ENCODE measurements around the gene SOS1.

SOS1 gene

DNA sequence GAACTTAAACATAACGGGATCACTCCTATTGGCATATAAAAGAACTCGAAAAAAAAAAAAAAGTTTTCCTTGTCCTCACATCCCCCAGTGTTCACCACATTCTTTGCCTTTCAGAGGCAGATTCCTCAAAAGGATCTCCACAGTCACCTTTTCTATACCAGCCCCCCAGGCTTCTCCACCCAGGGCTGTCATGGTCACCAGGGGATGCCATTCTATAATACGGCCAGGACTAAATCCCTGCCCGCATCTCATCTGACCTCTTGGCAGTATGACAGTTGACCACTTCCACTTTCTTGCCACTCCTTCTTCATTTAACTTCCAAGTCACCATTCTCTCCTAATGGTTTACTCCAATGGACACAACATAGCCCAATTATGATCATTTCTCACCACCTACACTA, 29.3 kb downstream of the SOS1 start:
- TF ChIP-seq POLR2AphosphoS5 (IDR thresholded peaks at IDR 0.05; ENCODE audit: low read depth, low read length) (no peak), POLR2A (IDR thresholded peaks at IDR 0.05; ENCODE audit: low read depth, low read length) (no peak), POU2F2 (IDR thresholded peaks at IDR 0.05; ENCODE audit: low read depth, low read length) (no peak), PAX5 (IDR thresholded peaks at IDR 0.05; ENCODE audit: insufficient read depth, low read length, severe bottlenecking) (no peak), TAF1 (IDR thresholded peaks at IDR 0.05; ENCODE audit: low read depth, low read length) (no peak), SPI1 (IDR thresholded peaks at IDR 0.05; ENCODE audit: low read depth, low read length) (no peak)
- no peak for FAIRE-seq
- DNase-seq (ENCODE audit: insufficient read length, low spot score) = no peak

GRCh38 chr2:39091063-39091462, 29.8 kb downstream of the SOS1 start:
- no peak for FAIRE-seq

GRCh38 chr2:39080152-39080551, 40.7 kb downstream of the SOS1 start:
- no peak for FAIRE-seq
- no peak for TF ChIP-seq SPI1 (IDR thresholded peaks at IDR 0.05; ENCODE audit: low read depth, low read length)
- no peak for TF ChIP-seq POU2F2 (IDR thresholded peaks at IDR 0.05; ENCODE audit: low read depth, low read length)
- TF ChIP-seq POLR2A (IDR thresholded peaks at IDR 0.05; ENCODE audit: low read depth, low read length) = no peak
- no peak for TF ChIP-seq POLR2AphosphoS5 (IDR thresholded peaks at IDR 0.05; ENCODE audit: low read depth, low read length)
- no peak for TF ChIP-seq TAF1 (IDR thresholded peaks at IDR 0.05; ENCODE audit: low read depth, low read length)
- no peak for TF ChIP-seq PAX5 (IDR thresholded peaks at IDR 0.05; ENCODE audit: insufficient read depth, low read length, severe bottlenecking)
- no peak for DNase-seq (ENCODE audit: insufficient read length, low spot score)

More at GRCh38 chr2:39091063-39091462, 29.8 kb downstream of the SOS1 start:
- no peak for DNase-seq (ENCODE audit: insufficient read length, low spot score)
- TF ChIP-seq POLR2A (IDR thresholded peaks at IDR 0.05; ENCODE audit: low read depth, low read length) (no peak), POLR2AphosphoS5 (IDR thresholded peaks at IDR 0.05; ENCODE audit: low read depth, low read length) (no peak), POU2F2 (IDR thresholded peaks at IDR 0.05; ENCODE audit: low read depth, low read length) (no peak), PAX5 (IDR thresholded peaks at IDR 0.05; ENCODE audit: insufficient read depth, low read length, severe bottlenecking) (no peak), SPI1 (IDR thresholded peaks at IDR 0.05; ENCODE audit: low read depth, low read length) (no peak), TAF1 (IDR thresholded peaks at IDR 0.05; ENCODE audit: low read depth, low read length) (no peak)

DNA sequence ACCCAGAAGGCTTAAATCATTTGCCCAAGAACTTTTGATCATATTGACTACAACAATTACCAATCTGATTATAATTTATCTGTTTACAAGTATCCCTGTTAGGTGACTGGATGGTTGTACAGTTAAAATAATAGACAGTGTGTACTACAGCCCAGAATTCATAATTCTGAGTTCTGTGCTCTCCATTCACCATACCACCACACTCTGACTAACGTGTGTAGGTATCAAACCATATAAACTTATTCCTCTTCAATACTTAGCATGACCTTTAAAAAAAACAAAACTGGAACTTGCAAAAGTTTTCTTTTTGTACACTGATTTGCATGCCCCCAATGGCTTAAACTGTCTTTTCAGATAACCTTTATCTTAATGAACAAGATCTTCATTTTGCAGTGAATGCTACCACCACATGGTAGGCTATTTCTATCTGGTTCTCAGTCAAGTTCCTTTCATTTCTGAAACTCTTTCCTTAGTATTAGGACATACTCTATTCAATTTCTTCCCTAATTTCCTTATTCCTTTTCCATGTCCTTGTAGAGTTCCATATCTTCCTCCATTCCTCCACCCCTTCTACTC, 50.9 kb downstream of the SOS1 start:
- no peak for DNase-seq (ENCODE audit: insufficient read length, low spot score)
- FAIRE-seq = no peak
- TF ChIP-seq PAX5 (IDR thresholded peaks at IDR 0.05; ENCODE audit: insufficient read depth, low read length, severe bottlenecking) (no peak), POU2F2 (IDR thresholded peaks at IDR 0.05; ENCODE audit: low read depth, low read length) (no peak), SPI1 (IDR thresholded peaks at IDR 0.05; ENCODE audit: low read depth, low read length) (no peak), TAF1 (IDR thresholded peaks at IDR 0.05; ENCODE audit: low read depth, low read length) (no peak), POLR2AphosphoS5 (IDR thresholded peaks at IDR 0.05; ENCODE audit: low read depth, low read length) (no peak), POLR2A (IDR thresholded peaks at IDR 0.05; ENCODE audit: low read depth, low read length) (no peak)

DNA sequence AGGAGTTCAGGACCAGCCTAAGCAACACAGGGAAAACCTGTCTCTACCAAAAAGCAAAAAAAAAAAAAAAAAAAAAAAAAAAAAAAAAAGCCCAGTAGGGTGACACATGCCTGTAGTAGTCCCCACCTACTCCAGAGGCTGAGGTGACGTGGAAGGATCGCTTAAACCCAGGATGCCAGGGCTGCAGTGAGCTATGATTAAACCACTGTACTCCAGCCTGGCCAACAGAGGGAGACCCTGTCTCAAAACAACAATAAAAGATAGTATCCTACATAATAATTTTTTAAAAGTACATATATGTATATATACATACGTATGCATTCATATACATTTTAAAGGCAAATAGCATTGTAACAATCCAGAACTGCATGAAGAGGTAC, 51.7 kb downstream of the SOS1 start:
- FAIRE-seq (no peak), DNase-seq (ENCODE audit: insufficient read length, low spot score) (no peak)
- TF ChIP-seq SPI1 (IDR thresholded peaks at IDR 0.05; ENCODE audit: low read depth, low read length) (no peak), POLR2AphosphoS5 (IDR thresholded peaks at IDR 0.05; ENCODE audit: low read depth, low read length) (no peak), POLR2A (IDR thresholded peaks at IDR 0.05; ENCODE audit: low read depth, low read length) (no peak), POU2F2 (IDR thresholded peaks at IDR 0.05; ENCODE audit: low read depth, low read length) (no peak), PAX5 (IDR thresholded peaks at IDR 0.05; ENCODE audit: insufficient read depth, low read length, severe bottlenecking) (no peak), TAF1 (IDR thresholded peaks at IDR 0.05; ENCODE audit: low read depth, low read length) (no peak)

- TF ChIP-seq POLR2A (IDR thresholded peaks at IDR 0.05; ENCODE audit: low read depth, low read length) = no peak
- no peak for TF ChIP-seq POLR2AphosphoS5 (IDR thresholded peaks at IDR 0.05; ENCODE audit: low read depth, low read length)
- TF ChIP-seq TAF1 (IDR thresholded peaks at IDR 0.05; ENCODE audit: low read depth, low read length) = no peak
- TF ChIP-seq SPI1 (IDR thresholded peaks at IDR 0.05; ENCODE audit: low read depth, low read length) = no peak
- TF ChIP-seq PAX5 (IDR thresholded peaks at IDR 0.05; ENCODE audit: insufficient read depth, low read length, severe bottlenecking) = no peak
- no peak for TF ChIP-seq POU2F2 (IDR thresholded peaks at IDR 0.05; ENCODE audit: low read depth, low read length)
- FAIRE-seq (no peak), DNase-seq (ENCODE audit: insufficient read length, low spot score) (no peak)
These were observed 52.3 kb downstream of the SOS1 start for GRCh38 chr2:39068299-39069135.

- DNase-seq (ENCODE audit: insufficient read length, low spot score) (no peak), FAIRE-seq (no peak)
- TF ChIP-seq POU2F2 (IDR thresholded peaks at IDR 0.05; ENCODE audit: low read depth, low read length) (no peak), SPI1 (IDR thresholded peaks at IDR 0.05; ENCODE audit: low read depth, low read length) (no peak), POLR2A (IDR thresholded peaks at IDR 0.05; ENCODE audit: low read depth, low read length) (no peak), PAX5 (IDR thresholded peaks at IDR 0.05; ENCODE audit: insufficient read depth, low read length, severe bottlenecking) (no peak), TAF1 (IDR thresholded peaks at IDR 0.05; ENCODE audit: low read depth, low read length) (no peak), POLR2AphosphoS5 (IDR thresholded peaks at IDR 0.05; ENCODE audit: low read depth, low read length) (no peak)
These were observed 55.2 kb downstream of the SOS1 start for GRCh38 chr2:39065616-39066015.

DNA sequence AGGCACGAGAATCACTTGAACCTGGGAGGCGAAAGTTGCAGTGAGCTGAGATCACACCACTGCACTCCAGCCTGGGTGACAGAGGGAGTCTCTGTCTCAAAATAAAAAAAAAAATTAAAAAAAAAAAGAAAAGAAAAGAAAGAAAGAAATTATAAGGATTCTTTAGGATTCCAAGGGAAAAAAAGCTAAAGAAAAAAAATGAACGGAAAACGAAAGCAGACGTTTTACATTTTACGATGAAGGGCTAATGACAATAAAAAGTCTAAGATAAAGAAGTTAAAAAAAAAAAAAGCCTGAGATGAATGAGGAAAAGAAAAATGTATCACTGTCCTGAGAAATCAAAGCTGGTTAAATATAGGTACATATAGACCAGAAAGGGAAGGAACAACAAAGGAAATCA, 58.5 kb downstream of the SOS1 start:
- FAIRE-seq (no peak), DNase-seq (ENCODE audit: insufficient read length, low spot score) (no peak)
- no peak for TF ChIP-seq PAX5 (IDR thresholded peaks at IDR 0.05; ENCODE audit: insufficient read depth, low read length, severe bottlenecking)
- no peak for TF ChIP-seq TAF1 (IDR thresholded peaks at IDR 0.05; ENCODE audit: low read depth, low read length)
- no peak for TF ChIP-seq POLR2AphosphoS5 (IDR thresholded peaks at IDR 0.05; ENCODE audit: low read depth, low read length)
- TF ChIP-seq POU2F2 (IDR thresholded peaks at IDR 0.05; ENCODE audit: low read depth, low read length) = no peak
- TF ChIP-seq SPI1 (IDR thresholded peaks at IDR 0.05; ENCODE audit: low read depth, low read length) = no peak
- TF ChIP-seq POLR2A (IDR thresholded peaks at IDR 0.05; ENCODE audit: low read depth, low read length) = no peak

- FAIRE-seq (no peak), DNase-seq (ENCODE audit: insufficient read length, low spot score) (no peak)
- no peak for TF ChIP-seq TAF1 (IDR thresholded peaks at IDR 0.05; ENCODE audit: low read depth, low read length)
- no peak for TF ChIP-seq POU2F2 (IDR thresholded peaks at IDR 0.05; ENCODE audit: low read depth, low read length)
- TF ChIP-seq POLR2A (IDR thresholded peaks at IDR 0.05; ENCODE audit: low read depth, low read length) = no peak
- no peak for TF ChIP-seq POLR2AphosphoS5 (IDR thresholded peaks at IDR 0.05; ENCODE audit: low read depth, low read length)
- no peak for TF ChIP-seq SPI1 (IDR thresholded peaks at IDR 0.05; ENCODE audit: low read depth, low read length)
- no peak for TF ChIP-seq PAX5 (IDR thresholded peaks at IDR 0.05; ENCODE audit: insufficient read depth, low read length, severe bottlenecking)
These were observed 59.6 kb downstream of the SOS1 start for GRCh38 chr2:39061280-39061679.
